ENCODE results near the gene HDAC1.

The HDAC1 gene

DNA sequence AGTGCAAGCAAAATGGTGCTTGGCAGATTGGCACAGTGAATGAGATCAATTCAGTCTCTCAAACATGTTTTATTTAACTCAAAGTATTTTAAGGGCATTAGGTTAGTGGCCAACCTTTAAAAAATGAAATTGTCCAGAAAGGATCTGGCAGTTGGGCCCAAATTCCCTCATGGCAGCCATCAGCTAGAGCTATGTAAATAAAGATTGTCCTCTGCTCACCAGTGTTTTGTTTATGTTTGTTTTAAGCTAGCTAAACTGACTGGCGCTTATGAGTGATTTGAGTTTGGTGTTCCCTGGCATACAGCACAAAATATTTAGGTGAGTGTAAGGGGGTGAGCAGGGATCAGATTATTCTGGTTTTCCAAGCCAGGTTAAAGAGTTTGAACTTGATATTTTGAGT, 18.1 kb downstream of the HDAC1 start:
- H3K4me1 ChIP-seq (ENCODE audit: control insufficient read depth in 1 of 2, insufficient read depth in 2 of 2, low read length in 2 of 2) = no peaks in the 10 kb centered on the region
- no peaks in the 10 kb centered on the region for H3K79me1 ChIP-seq (ENCODE audit: low read length)
- H3K79me2 ChIP-seq (ENCODE audit: control insufficient read depth, insufficient read depth, low read length, poor library complexity) = no peaks in the 10 kb centered on the region
- H2AFZ ChIP-seq (ENCODE audit: insufficient read depth, low read length, poor library complexity) = no peak overlapping the region
- no peak overlapping the region for H3K14ac ChIP-seq (ENCODE audit: low read length)
- no peak for DNase-seq
- H3K27ac ChIP-seq (ENCODE audit: low read depth, low read length) = no peak overlapping the region
- H3K23ac ChIP-seq (ENCODE audit: low read length) = no peak overlapping the region
- H2BK12ac ChIP-seq (ENCODE audit: low read length) = no peak overlapping the region
- no peak overlapping the region for H3K4me3 ChIP-seq (ENCODE audit: low read depth, low read length)
- H2AK5ac ChIP-seq (ENCODE audit: low read length) = no peak overlapping the region
- H4K12ac ChIP-seq (ENCODE audit: low read depth, low read length) = no peak overlapping the region
- no peak overlapping the region for H3K9ac ChIP-seq (ENCODE audit: low read length)
- no peak overlapping the region for H3K4me2 ChIP-seq (ENCODE audit: low read length)
- no CpG with 5 or more reads among the region's 1 CpG for WGBS (ENCODE audit: extremely low coverage, insufficient coverage, insufficient read length)
- H3K18ac ChIP-seq (ENCODE audit: low read length) = no peak overlapping the region
- no peak overlapping the region for H4K8ac ChIP-seq (ENCODE audit: low read depth, low read length)
- H4K91ac ChIP-seq (ENCODE audit: low read depth, low read length) = no peak overlapping the region
- H3K36me3 ChIP-seq (ENCODE audit: control insufficient read depth in 1 of 2, insufficient read depth in 2 of 2, low read length in 2 of 2) = peaks cover 0 to 6% of the 10 kb centered on the region in 2 experiments
- H3K4ac ChIP-seq (ENCODE audit: low read depth, low read length) = no peak overlapping the region
- H2BK5ac ChIP-seq (ENCODE audit: low read depth, low read length, poor library complexity) = no peak overlapping the region
- H3K9me3 ChIP-seq (ENCODE audit: insufficient read depth, low read depth, low read length) = no peaks in the 10 kb centered on the region
- H2BK120ac ChIP-seq (ENCODE audit: insufficient read depth, low read length, poor library complexity) = no peak overlapping the region
- no peaks in the 10 kb centered on the region for H3K27me3 ChIP-seq (ENCODE audit: insufficient read depth, low read length)

GRCh38 chr1:32311709-32312393, 20.0 kb downstream of the HDAC1 start:
- no peak overlapping the region for H3K4me3 ChIP-seq (ENCODE audit: low read depth, low read length)
- no peaks in the 10 kb centered on the region for H3K4me1 ChIP-seq (ENCODE audit: control insufficient read depth in 1 of 2, insufficient read depth in 2 of 2, low read length in 2 of 2)
- no peak overlapping the region for H2BK120ac ChIP-seq (ENCODE audit: insufficient read depth, low read length, poor library complexity)
- H3K9ac ChIP-seq (ENCODE audit: low read length) = no peak overlapping the region
- no peak overlapping the region for H2AFZ ChIP-seq (ENCODE audit: insufficient read depth, low read length, poor library complexity)
- H3K4ac ChIP-seq (ENCODE audit: low read depth, low read length) = no peak overlapping the region
- H2BK12ac ChIP-seq (ENCODE audit: low read length) = no peak overlapping the region
- H3K4me2 ChIP-seq (ENCODE audit: low read length) = no peak overlapping the region
- H3K14ac ChIP-seq (ENCODE audit: low read length) = no peak overlapping the region
- H4K91ac ChIP-seq (ENCODE audit: low read depth, low read length) = no peak overlapping the region
- H3K27ac ChIP-seq (ENCODE audit: low read depth, low read length) = no peak overlapping the region
- peaks cover 2 to 3% of the 10 kb centered on the region in 2 experiments for H3K36me3 ChIP-seq (ENCODE audit: control insufficient read depth in 1 of 2, insufficient read depth in 2 of 2, low read length in 2 of 2)
- H2BK5ac ChIP-seq (ENCODE audit: low read depth, low read length, poor library complexity) = no peak overlapping the region
- H3K79me2 ChIP-seq (ENCODE audit: control insufficient read depth, insufficient read depth, low read length, poor library complexity) = no peaks in the 10 kb centered on the region
- no CpG with 5 or more reads among the region's 2 CpGs for WGBS (ENCODE audit: extremely low coverage, insufficient coverage, insufficient read length)
- no peak overlapping the region for H3K18ac ChIP-seq (ENCODE audit: low read length)
- H3K27me3 ChIP-seq (ENCODE audit: insufficient read depth, low read length) = no peaks in the 10 kb centered on the region
- H3K23ac ChIP-seq (ENCODE audit: low read length) = no peak overlapping the region
- H4K12ac ChIP-seq (ENCODE audit: low read depth, low read length) = no peak overlapping the region
- no peaks in the 10 kb centered on the region for H3K79me1 ChIP-seq (ENCODE audit: low read length)
- no peaks in the 10 kb centered on the region for H3K9me3 ChIP-seq (ENCODE audit: insufficient read depth, low read depth, low read length)
- H4K8ac ChIP-seq (ENCODE audit: low read depth, low read length) = no peak overlapping the region
- no peak overlapping the region for H2AK5ac ChIP-seq (ENCODE audit: low read length)
- DNase-seq = no peak

DNA sequence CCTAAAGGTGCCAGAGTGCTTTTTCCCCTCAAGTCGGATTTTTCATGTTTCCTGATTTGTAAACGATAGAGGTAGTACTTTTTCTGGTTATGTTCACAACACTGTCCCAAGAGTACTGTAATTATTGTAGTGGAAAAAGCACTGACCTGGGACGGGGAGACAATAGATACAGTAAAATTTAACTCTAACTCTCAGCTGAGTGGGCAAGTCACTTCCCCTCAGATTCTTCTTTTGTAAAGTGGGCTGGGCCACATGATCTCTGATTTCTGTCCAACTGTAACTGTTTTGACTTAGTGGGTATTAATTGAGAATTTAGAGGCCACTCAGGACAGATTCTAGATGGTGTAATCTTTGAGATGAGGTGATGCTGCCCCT, 25.0 kb downstream of the HDAC1 start:
- H4K91ac ChIP-seq (ENCODE audit: low read depth, low read length) = no peak overlapping the region
- H3K79me1 ChIP-seq (ENCODE audit: low read length) = no peaks in the 10 kb centered on the region
- no peaks in the 10 kb centered on the region for H3K79me2 ChIP-seq (ENCODE audit: control insufficient read depth, insufficient read depth, low read length, poor library complexity)
- no peak overlapping the region for H2BK5ac ChIP-seq (ENCODE audit: low read depth, low read length, poor library complexity)
- no peak overlapping the region for H2BK12ac ChIP-seq (ENCODE audit: low read length)
- no peak overlapping the region for H2AFZ ChIP-seq (ENCODE audit: insufficient read depth, low read length, poor library complexity)
- no peak overlapping the region for H2BK120ac ChIP-seq (ENCODE audit: insufficient read depth, low read length, poor library complexity)
- no peak overlapping the region for H3K4me3 ChIP-seq (ENCODE audit: low read depth, low read length)
- H2AK5ac ChIP-seq (ENCODE audit: low read length) = no peak overlapping the region
- H3K4ac ChIP-seq (ENCODE audit: low read depth, low read length) = no peak overlapping the region
- H3K9ac ChIP-seq (ENCODE audit: low read length) = no peak overlapping the region
- H3K27me3 ChIP-seq (ENCODE audit: insufficient read depth, low read length) = no peaks in the 10 kb centered on the region
- no peak overlapping the region for H3K23ac ChIP-seq (ENCODE audit: low read length)
- H4K8ac ChIP-seq (ENCODE audit: low read depth, low read length) = no peak overlapping the region
- no peaks in the 10 kb centered on the region for H3K9me3 ChIP-seq (ENCODE audit: insufficient read depth, low read depth, low read length)
- WGBS (ENCODE audit: extremely low coverage, insufficient coverage, insufficient read length) = no CpG with 5 or more reads among the region's 3 CpGs
- H3K27ac ChIP-seq (ENCODE audit: low read depth, low read length) = no peak overlapping the region
- H3K14ac ChIP-seq (ENCODE audit: low read length) = no peak overlapping the region
- no peak overlapping the region for H4K12ac ChIP-seq (ENCODE audit: low read depth, low read length)
- no peak overlapping the region for H3K18ac ChIP-seq (ENCODE audit: low read length)
- H3K4me2 ChIP-seq (ENCODE audit: low read length) = no peak overlapping the region
- no peaks in the 10 kb centered on the region for H3K4me1 ChIP-seq (ENCODE audit: control insufficient read depth in 1 of 2, insufficient read depth in 2 of 2, low read length in 2 of 2)
- H3K36me3 ChIP-seq (ENCODE audit: control insufficient read depth in 1 of 2, insufficient read depth in 2 of 2, low read length in 2 of 2) = peaks cover 13 to 22% of the 10 kb centered on the region in 2 experiments
- DNase-seq = no peak

- no peaks in the 10 kb centered on the region for H3K9me3 ChIP-seq (ENCODE audit: insufficient read depth, low read depth, low read length)
- no peaks in the 10 kb centered on the region for H3K79me2 ChIP-seq (ENCODE audit: control insufficient read depth, insufficient read depth, low read length, poor library complexity)
- no peak overlapping the region for H4K91ac ChIP-seq (ENCODE audit: low read depth, low read length)
- no peak for DNase-seq
- H2BK12ac ChIP-seq (ENCODE audit: low read length) = no peak overlapping the region
- no peaks in the 10 kb centered on the region for H3K27me3 ChIP-seq (ENCODE audit: insufficient read depth, low read length)
- H3K9ac ChIP-seq (ENCODE audit: low read length) = no peak overlapping the region
- H3K36me3 ChIP-seq (ENCODE audit: control insufficient read depth in 1 of 2, insufficient read depth in 2 of 2, low read length in 2 of 2) = peaks cover 13 to 23% of the 10 kb centered on the region in 2 experiments
- H3K4me3 ChIP-seq (ENCODE audit: low read depth, low read length) = no peak overlapping the region
- no peak overlapping the region for H3K23ac ChIP-seq (ENCODE audit: low read length)
- no peaks in the 10 kb centered on the region for H3K4me1 ChIP-seq (ENCODE audit: control insufficient read depth in 1 of 2, insufficient read depth in 2 of 2, low read length in 2 of 2)
- H3K4me2 ChIP-seq (ENCODE audit: low read length) = no peak overlapping the region
- no CpG with 5 or more reads among the region's 10 CpGs for WGBS (ENCODE audit: extremely low coverage, insufficient coverage, insufficient read length)
- H3K79me1 ChIP-seq (ENCODE audit: low read length) = no peaks in the 10 kb centered on the region
- no peak overlapping the region for H2AK5ac ChIP-seq (ENCODE audit: low read length)
- no peak overlapping the region for H3K27ac ChIP-seq (ENCODE audit: low read depth, low read length)
- H3K18ac ChIP-seq (ENCODE audit: low read length) = no peak overlapping the region
- H3K14ac ChIP-seq (ENCODE audit: low read length) = no peak overlapping the region
- H4K12ac ChIP-seq (ENCODE audit: low read depth, low read length) = no peak overlapping the region
- H3K4ac ChIP-seq (ENCODE audit: low read depth, low read length) = no peak overlapping the region
- no peak overlapping the region for H2AFZ ChIP-seq (ENCODE audit: insufficient read depth, low read length, poor library complexity)
- H2BK5ac ChIP-seq (ENCODE audit: low read depth, low read length, poor library complexity) = no peak overlapping the region
- H2BK120ac ChIP-seq (ENCODE audit: insufficient read depth, low read length, poor library complexity) = no peak overlapping the region
- H4K8ac ChIP-seq (ENCODE audit: low read depth, low read length) = no peak overlapping the region
Measured at GRCh38 chr1:32318127-32318869, 26.4 kb downstream of the HDAC1 start.
